COLO829 (cell line): ENCODE data around the gene PFDN2.
"Not testable (repeated sequence)": the region's sequence is repeated elsewhere in the genome, so short reads cannot be mapped to it uniquely, and the experiment has no call there.

ENCODE experiments used
- DNase-seq: peaks from one replicate; pipeline ENCODE4 v3.0.0; 2012; ENCODE audit warnings: low spot score

PFDN2 gene

DNA sequence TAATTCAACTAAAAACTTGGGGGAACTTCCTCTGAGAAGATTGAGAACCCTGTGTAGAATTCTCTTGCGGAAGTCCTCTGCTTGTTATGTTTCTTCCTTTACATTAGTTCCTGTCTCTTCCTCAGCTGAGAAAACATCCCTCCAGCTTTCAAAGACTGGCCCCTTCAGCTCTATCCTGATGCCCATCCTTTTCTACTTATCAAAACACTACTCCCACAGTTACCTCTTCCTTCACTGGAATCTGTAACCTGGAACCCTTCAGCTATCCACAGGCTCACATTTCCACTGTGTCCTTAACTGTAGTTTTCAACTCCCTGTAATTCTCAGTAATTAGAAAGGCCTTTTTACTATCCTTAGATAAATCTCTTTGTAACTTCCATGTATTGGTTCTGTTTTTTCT is 20.6 kb upstream of the PFDN2 start:
- no peak for DNase-seq

DNA sequence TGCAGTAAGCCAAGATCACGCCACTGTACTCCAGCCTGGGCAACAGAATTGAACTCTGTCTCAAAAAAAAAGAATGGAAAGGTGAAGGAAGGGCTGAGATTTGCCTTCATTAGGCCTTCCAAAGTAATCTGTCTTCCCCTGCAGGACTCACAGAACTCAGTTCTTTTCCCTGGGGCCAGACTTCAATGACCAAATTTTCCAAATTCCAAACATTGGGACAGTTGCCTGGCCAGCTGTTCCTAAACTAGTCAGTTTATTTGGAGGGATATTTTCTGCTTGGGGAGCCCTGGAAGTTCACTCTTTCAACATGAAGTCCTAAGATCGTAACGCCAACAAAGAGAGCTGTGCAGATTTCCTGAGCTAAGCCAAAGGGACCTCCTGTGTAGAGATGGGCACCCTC is 20.0 kb upstream of the PFDN2 start:
- DNase-seq = no peak

DNA sequence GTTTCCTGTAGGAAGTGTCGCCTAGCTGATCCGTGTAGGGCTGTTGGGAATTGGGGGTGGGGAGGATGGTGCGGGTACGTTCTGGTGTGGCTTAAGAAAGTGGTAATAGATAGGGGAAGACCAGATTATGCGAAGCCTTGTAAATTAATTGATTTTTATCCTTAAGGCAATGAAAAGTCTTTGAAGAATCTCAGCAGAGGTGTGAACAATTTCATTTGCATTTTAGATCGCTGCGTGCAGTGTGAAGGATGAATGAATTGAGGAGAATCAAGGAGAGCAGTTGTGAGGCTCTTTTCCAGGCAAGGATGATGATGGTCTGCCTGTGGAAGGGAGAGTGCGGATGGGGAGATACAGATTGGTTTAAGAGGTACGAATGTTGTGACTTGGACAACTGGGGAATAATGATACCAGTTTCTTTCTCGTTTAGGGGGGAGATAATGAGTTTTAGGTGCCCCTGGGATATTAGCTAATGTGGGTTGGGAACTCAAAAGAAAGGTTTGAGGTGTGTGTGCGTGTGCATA is 15.4 kb upstream of the PFDN2 start:
- DNase-seq = no peak

DNA sequence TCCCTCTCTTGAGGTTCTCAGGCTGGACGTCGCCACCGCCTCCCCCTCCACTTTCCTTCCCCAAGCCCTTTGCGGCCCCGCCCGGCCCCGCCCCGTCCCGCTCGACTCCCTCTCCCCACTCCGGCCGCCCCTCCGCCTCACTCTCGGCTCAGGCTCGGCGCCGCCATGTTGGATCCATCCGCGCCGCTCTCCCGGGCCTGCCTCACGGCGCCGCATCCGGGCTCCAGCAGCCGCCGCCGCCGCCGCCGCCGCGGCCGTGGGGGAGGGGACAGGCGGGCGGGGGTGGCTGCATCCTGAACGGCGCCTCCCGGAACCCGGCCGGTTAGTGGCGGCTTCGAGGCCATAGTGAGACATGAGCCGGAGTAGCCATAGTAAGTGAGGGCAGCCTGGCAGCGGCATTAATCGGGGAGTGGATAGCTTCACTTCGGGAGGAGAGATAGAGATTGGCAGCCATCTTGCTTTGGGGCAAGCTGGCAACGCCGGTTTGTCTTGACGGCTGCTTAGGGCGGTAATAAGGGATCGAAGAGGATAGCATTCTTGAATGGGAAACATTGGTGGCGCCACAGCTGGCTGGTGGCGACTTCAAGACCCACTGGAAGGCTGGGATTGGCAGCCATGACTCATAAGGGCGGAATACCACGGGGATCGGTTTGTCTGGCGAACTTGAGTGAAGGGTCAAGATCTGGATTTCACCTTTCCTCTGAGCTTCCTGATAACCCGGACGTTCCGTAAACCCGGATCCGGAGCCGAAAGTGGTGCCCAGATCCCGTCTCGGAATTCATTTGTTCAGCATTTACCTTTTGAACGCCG is 14.8 kb upstream of the PFDN2 start, which contains the start of gene DEDD:
Gene DEDD (minus strand): TSS at position 258 of the 810 bp plus-strand sequence. CDS start 8,205 bp downstream, outside the sequence.
- DNase-seq = peak; percentile 98

DNA sequence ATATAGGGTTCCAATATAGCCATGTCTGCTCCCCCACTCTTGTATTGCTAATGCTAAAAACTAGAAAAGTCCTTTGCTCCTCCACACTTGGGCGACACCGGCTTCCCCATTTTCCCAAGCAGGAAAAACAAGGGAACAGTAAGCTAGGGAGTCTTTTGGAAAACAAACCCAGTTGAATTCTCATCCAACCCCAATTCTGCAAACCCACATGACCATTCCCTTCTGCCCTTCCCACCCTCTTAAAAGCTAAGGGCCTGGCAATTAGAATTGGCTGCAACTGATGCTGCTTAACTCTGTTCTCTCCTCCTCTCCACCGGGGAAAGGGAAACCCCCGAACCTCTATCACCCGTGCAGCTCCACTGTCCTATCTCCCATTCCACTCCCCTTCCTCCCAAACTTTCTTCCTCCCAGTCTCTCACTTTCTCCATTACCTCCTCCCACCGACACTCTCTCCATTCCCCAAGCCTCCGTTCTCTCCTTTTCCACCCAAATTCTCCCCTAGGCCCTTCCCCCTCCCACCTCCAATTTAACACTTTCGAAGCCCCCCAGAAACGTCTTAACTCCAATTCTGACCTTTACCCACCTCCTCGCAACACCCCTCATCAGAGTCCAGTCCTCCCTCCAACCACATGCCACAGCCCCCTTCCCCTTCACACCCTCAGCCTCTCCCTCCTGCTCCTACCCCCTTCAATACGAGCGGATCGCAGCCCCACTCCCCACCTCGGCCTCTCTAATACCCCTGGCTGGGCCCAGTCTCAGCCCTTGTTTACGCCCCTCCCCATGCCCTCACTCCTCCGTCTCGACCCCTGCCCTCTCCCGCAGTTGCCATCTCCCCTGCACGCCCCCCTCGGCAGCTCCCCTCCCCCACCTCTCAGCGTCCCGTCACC is 13.9 kb upstream of the PFDN2 start:
- DNase-seq = no peak

DNA sequence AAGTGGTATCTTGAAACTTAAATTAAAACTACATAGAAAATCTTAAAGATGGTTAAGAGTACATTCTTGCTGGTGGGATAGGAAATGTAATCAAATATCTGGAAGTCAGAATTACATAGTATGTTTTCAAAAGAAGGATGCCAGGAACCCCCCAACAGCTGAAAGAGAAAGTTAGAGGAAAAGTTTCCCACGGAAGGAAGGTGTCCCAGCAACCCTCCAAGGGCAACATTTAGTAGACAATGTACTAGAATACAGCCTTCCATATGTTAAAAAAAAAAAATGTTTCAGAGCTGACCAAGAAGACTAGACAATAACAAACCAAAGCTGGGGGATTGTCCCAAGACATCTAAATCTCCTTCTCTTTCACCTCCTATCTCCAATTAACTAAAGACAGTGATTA is 12.4 kb upstream of the PFDN2 start:
- DNase-seq = no peak

DNA sequence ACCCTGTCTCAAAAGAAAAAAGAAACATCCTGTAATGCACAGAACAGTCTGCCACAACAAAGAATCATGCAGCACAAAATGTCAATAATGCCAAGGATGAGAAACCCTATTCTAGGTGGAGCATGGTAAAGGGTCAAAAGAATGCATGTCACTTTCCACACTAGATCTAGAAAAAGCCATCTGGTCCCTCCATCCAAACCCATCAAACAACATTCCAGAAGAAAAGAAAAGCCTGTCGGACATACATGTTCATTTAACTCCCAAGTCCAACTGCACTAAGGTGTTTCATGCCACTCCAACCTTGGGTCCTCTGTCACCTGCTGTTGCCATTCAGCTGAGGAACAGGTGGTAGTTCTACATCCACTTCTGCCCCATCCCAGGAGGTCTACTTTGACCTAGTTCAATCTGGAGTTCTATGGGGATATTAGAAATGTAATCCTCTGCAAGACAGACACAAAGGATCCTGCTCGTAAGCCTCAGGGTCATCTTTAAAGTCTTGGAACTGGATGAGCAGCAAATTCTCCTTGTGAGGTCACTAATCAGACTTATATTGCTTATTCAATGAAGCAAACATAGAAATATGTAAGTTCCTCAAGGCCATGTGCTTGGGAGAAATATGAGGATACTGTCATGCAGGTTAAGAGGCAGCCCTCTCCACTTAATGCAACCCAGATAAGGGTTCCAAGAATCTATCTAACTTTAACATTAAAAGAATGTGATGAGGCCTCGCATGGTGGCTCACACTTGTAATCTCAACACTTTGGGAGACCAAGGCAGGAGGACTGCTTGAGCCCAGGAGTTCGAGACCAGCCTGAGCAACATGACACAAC is 11.0 kb upstream of the PFDN2 start:
- no peak for DNase-seq

DNA sequence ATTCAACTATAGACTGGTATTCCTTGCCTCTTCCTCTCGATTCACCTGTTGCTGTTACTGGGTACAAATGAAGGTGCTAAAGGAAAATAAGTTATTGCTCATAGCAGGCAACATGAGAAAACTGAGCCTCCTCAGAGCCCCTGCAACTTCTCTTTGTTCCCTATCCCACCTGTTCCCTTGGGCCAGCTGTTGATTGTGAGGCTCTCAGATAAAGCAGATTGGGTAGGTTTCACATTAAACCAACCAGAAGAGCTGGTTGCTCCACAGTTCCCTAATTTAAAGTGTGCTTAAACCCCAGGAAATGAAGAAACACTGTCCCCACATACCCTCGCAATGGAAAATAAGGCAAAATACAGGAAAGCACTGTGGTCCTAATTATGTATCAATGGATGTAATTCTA is 9.8 kb upstream of the PFDN2 start:
- no peak for DNase-seq

DNA sequence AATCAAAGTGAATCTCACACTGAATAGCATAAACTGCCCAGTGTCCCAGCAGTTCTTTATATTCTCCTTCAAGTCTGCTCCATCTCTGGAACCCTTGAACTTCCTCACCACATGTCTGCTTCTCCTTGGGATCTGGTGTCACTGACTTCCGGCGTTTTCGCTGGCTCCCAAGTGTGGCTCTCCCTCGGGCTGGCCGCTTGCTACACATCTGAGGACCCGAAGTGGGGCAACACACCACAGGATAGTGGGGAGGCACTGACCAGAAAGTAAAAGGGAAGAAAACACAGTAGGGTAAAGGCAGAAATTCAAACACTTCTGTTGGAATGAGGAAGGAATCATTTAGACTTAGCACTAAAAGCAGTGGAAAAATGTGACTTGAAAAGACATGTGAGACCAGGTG is 5.1 kb upstream of the PFDN2 start:
- no peak for DNase-seq

DNA sequence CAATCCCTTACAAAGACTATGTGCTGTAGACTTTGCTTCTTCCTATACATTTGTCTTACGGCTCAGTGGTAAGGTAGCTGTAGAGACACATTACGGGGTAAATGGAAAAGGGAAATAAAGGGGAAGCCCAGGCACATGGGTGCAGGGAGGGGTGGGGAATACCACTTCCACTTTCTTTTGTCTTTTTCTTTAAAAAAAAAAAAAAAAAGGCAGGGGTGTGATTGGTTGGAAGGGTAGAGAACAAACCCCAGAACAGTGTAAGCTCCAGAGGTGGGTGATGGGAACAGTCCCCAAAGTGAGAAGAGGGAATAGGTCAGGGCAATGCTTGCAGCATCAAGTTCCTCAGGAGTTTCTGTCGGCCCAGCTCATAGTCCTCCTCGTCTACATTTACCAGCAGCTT is 4.0 kb upstream of the PFDN2 start:
- DNase-seq = no peak

DNA sequence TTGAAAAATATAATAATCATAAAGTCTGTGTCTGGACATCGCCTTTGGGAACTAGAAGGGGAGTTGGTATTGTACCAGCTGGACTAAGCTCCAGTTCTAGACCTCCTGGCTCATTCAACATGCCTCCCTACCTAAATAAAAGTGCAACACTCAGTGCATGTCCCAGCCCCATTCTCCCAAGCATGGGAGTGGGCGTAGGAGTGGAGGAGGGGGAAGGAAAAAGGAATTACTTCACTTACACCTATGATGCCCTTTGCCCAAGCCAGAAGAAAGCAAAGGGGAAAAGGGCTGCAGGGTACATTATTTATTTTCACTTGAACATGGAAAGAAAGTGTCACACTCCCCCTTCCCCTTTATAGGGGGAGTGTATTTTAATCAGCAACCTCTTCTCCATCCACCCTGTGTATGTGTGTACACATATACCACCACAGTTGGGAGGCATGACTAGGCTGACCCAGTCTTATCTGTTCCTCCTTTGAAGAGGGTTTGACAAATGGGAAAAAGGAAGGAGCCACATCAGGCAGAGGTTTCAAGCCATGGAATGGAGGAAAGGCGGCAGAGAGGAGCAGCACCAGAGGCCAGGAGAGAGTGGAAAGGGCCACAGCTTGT is 3.3 kb upstream of the PFDN2 start:
- no peak for DNase-seq

DNA sequence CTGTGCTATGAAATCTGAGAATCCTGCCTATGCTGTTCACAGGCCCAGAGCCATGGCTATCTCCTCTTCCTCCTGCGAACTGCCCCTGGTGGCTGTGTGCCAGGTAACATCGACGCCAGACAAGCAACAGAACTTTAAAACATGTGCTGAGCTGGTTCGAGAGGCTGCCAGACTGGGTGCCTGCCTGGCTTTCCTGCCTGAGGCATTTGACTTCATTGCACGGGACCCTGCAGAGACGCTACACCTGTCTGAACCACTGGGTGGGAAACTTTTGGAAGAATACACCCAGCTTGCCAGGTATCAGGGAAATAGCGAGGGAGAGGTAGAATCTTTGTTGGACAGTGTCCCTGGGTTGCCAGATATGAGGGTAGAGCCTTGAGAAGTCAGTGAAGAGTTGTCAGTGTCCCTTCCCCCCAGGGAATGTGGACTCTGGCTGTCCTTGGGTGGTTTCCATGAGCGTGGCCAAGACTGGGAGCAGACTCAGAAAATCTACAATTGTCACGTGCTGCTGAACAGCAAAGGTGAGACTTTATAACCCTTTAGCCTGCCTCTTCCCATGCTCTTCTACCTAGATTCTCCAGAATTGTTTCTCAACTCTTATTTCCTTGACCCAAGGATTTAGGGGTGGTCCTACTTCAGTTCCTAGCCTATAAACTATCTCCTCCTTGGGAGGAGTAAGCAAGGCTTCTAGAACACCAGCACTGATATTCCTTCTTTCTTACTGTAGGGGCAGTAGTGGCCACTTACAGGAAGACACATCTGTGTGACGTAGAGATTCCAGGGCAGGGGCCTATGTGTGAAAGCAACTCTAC is 1.5 kb upstream of the PFDN2 start:
- peak; percentile 63 for DNase-seq

DNA sequence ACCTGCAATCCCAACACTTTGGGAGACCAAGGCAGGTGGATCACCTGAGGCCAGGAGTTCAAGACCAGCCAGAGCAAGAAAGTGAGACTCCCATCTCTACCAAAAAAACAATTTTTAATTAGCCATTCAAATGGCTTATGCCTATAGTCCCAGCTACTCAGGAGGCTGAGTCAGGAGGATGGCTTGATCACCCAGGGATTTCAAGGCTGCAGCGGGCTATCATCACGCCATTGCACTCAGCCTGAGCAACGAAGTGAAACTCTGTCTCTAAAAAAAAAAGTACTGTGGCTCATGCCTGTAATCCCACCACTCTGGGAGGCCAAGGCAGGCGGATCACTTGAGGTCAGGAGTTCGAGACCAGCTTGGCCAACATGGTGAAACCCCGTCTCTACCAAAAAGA is 1.9 kb downstream of the PFDN2 start:
- DNase-seq = not testable (repeated sequence)

DNA sequence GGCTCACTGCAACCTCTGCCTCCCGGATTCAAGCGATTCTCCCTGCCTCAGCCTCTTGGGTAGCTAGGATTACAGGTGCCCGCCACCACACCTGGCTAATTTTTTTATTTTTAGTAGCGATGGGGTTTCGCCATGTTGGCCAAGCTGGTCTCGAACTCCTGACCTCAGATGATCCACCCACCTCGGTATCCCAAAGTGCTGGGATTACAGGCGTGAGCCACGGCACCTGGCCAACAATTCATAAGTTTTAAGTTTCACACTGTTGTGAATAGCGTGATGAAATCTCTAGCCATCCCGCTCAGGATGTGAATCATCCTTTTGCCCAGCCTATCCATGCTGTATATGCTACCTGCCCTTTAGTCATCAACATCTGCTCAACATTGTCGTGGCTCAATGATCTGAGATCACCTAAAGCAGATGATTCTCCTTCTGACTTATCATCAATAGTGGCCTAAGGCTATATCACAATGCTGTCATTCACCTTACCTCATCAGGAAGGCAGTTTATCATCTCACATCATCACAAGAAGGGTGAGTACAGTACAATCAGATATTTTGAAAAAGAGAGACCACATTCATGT is 2.6 kb downstream of the PFDN2 start:
- no peak for DNase-seq

DNA sequence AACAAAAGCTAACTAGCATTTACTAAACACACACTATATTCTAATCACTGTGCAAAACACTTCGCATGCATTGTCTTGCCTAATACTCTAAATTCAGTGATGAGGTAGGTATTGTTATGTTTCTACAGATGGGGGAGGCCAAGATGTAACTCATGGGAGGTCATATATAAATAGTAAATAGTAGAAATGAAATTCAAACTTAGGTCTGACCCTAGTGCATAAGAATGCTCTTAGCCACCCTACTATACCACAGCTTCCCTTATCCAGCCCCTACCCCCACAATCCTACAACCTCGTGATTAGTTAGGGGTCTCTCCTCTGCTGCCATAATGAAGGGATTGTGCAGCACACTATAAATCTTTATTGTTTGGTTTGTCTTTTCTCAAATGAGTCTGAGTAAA is 3.3 kb downstream of the PFDN2 start:
- DNase-seq = no peak

DNA sequence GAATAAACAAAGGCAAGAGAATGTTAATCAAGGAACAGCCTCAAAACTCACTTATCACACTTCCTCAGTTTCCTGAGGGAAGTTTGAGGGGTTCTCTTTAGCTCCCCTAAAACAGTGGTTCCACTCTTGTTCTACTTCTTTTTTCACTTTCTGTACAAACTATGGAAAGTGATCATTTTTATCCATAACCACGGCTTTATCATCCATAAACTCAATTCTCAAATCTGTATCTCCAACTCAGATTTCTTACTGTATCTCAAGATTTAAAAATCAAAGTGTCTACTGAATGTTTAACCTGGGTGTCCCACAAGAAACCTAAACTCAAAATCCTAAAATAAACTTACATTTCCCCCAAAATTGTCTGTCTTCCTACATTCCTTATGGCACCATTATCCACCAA is 3.9 kb downstream of the PFDN2 start:
- DNase-seq = no peak

DNA sequence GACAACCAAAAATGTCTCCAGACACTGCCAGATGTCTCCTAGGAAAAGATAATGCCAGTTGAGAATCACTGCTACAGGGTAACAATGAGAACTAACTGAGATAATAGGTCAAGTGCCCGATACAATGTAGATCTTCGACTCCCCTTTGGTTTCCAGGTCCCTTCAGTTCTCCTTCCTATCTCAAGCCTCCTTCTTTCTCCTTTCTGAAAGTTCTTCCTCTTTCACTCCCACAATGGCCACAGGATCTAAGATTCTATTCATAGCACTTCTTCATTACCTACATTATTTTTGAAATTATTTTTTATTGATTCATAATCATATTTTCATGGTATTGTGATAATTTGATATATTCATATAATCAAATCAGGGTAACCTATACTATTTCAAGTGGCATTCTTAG is 6.3 kb downstream of the PFDN2 start:
- no peak for DNase-seq

DNA sequence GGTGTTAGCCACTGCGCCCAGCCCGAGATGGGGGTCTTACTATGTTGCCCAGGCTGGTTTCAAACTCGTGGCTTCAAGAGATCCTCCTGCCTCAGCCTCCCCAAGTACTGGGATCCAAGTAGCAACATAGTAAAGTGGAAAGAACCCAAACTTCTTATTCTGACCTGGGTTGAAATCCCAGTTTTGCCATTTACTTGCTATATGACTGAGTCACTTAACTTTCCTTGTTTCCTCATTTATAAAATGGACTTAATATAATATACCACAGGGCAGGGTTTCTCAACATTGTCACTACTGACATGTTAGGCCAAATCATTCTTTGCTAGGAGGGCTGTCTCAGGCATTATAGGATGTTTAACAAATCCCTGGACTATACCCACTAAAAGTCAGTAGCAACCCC is 6.7 kb downstream of the PFDN2 start:
- DNase-seq = no peak

DNA sequence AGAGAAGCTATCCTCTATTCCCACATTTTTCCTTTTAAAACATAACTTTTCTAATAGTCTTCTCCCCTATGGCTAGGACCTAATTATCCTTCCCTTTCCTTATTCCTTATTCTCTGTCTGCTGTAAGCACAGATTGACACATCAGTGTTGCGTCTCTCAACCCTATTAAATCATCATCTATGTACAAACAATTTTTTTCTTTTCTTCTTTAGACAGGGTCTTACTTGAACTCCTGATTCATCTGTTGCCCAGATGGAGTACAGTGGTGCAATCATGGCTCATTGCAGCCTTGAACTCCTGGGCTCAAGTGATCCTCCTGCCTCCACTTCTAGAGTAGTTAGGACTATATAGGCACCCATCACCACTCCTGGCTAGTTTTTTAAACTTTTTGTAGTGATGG is 11.4 kb downstream of the PFDN2 start:
- DNase-seq = no peak

DNA sequence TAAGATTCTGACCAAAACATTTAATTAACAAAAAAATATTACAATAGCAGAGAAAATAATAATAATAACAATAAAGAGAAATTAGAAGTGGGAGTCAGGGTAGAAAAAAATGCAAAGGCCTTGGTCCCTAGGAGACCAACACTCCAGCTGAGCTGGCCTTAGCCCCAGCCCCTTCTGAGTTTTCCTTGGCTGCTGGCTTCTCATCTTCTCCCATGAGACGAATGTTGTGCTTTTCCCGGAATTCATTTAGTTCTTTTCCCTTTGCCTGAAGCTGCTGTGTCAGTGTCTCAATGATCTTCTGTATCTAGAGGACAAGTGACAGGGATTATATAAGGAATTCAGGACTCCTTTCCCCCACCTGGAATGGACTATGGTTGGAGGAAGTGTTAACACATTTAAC is 17.3 kb downstream of the PFDN2 start:
- no peak for DNase-seq
